Endodermal cell (in vitro differentiated cells): Measurements from ENCODE around the gene LDLRAD4. TPM values are rescaled to one million over a fixed set of nuclear protein-coding genes. Genes with fewer than 3 reads are reported as not detected.

Experiments
- DNase-seq: peaks from one replicate; pipeline ENCODE4 v3.0.0-alpha.2; 2017
- H3K27ac ChIP-seq: 2 replicates; pipeline ENCODE4 v1.5.1; 2013; ENCODE audit warnings: mild to moderate bottlenecking, low read depth, low read length, moderate library complexity
- H3K27me3 ChIP-seq: 2 replicates; pipeline ENCODE4 v1.6.1; 2013; ENCODE audit warnings: mild to moderate bottlenecking, low read length, moderate library complexity; ENCODE audit not compliant: insufficient read depth, control insufficient read depth, poor library complexity, severe bottlenecking
- H3K36me3 ChIP-seq: 2 replicates; pipeline ENCODE4 v1.7.0; 2013; ENCODE audit warnings: mild to moderate bottlenecking, low read length, moderate library complexity; ENCODE audit not compliant: control insufficient read depth, insufficient read depth
- H3K4me1 ChIP-seq: one replicate; pipeline ENCODE4 v1.7.0; 2013; ENCODE audit warnings: low read length; ENCODE audit not compliant: control insufficient read depth, insufficient read depth
- H3K4me3 ChIP-seq: 2 replicates; pipeline ENCODE4 v1.5.1; 2013; ENCODE audit warnings: mild to moderate bottlenecking, low read length, moderate library complexity
- H3K9ac ChIP-seq: 2 replicates; pipeline ENCODE4 v1.6.1; 2013; ENCODE audit warnings: mild to moderate bottlenecking, low read length, moderate library complexity; ENCODE audit not compliant: poor library complexity, severe bottlenecking; ENCODE audit errors: extremely low read depth
- H3K9me3 ChIP-seq: 2 replicates; pipeline ENCODE4 v1.6.1; 2013; ENCODE audit warnings: mild to moderate bottlenecking, low read length, moderate library complexity; ENCODE audit not compliant: control insufficient read depth
- H3K27ac Mint-ChIP-seq: 2 replicates; pipeline ENCODE4 v1.8.0; 2020; ENCODE audit warnings: mixed read lengths
- H3K27me3 Mint-ChIP-seq: 2 replicates; pipeline ENCODE4 v1.8.0; 2021; ENCODE audit warnings: mild to moderate bottlenecking, mixed read lengths; ENCODE audit not compliant: insufficient read depth
- H3K36me3 Mint-ChIP-seq: 2 replicates; pipeline ENCODE4 v1.8.0; 2020; ENCODE audit warnings: low read depth, mixed read lengths
- H3K4me1 Mint-ChIP-seq: 2 replicates; pipeline ENCODE4 v1.8.0; 2020; ENCODE audit warnings: mixed read lengths
- H3K4me3 Mint-ChIP-seq: 2 replicates; pipeline ENCODE4 v1.8.0; 2020; ENCODE audit warnings: mild to moderate bottlenecking, moderate library complexity, mixed read lengths
- H3K9me3 Mint-ChIP-seq: 2 replicates; pipeline ENCODE4 v1.8.0; 2020; ENCODE audit warnings: mild to moderate bottlenecking, mixed read lengths
- WGBS, 2 experiments: methylation state at CpG; one replicate each; pipeline versions ENCODE4 v1.1.5 to v1.1.7; 2013; ENCODE audit warnings: missing lambda C conversion rate in 2 of 2, mixed read lengths in 1 of 2; ENCODE audit not compliant: insufficient coverage in 1 of 2, insufficient read length in 1 of 2; 5-methylcytosine and 5-hydroxymethylcytosine counted together
- total RNA-seq, 2 donors: library from RNA; stranded (reverse); fragmentation: NEBNext Ultra II Directional in 1 of 2; extraction: Animal tissue kit (Norgen Biotek cat#: 25700) in 1 of 2; gene quantifications; 2 replicates in 1 of 2; 3 replicates in 1 of 2; pipeline ENCODE4 v1.2.1, GENCODE V29; 2021
- TF ChIP-seq, protein P1 (sequence below): fragments of 200-600 bp; sonication (generic); conservative IDR thresholded peaks from 2 replicates; pipeline ENCODE4 v1.5.0; 2021; ENCODE audit warnings: antibody characterized with exemption, mild to moderate bottlenecking

Gene LDLRAD4
- total RNA-seq, 2 donors from 2014 or later = 14.9 to 15.1 TPM

DNA sequence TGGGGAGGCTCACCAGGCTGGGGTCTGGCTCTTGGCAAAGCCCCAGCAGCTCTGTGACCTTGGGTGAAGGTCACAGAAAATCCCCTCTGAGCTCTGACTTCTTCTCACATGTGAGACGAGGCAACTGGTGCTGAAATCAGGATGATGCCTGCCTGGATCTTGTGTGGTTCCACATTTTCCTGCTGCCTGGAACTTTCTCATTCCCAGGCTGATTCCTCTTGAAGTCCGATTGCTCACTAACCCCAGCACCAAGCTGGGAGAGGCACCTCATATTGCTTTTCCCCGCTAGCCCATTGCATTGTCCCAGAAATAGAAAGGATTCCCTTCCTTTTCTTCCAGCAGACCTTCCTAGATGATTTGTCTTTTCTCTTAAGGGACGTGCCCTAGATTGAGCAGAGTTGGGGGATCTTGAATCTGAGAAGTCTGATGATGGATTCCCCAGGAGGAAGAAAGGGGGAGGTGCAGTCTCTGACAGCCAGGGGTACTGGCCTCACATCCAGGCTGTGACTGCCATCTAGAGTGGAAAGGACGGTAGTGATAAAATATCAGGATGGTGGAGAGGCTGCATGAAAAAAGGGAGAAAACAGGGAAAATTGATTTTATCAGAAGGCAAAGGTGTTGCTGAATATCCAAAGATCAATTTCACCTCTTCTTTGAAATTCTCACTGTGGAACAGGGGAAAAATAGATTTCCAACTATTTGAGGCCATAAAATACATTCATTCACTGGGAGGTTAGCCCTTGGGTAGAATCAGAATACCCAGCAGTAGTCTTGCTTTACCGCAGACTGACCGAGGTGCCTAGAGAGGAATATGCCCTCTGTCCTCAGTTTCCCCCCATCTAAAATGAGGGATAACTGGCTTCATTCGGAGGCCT is 411.5 kb downstream of the LDLRAD4 start:
- peaks cover 2% of the 10 kb centered on the region for H3K36me3 Mint-ChIP-seq
- TF ChIP-seq, protein P1, sequence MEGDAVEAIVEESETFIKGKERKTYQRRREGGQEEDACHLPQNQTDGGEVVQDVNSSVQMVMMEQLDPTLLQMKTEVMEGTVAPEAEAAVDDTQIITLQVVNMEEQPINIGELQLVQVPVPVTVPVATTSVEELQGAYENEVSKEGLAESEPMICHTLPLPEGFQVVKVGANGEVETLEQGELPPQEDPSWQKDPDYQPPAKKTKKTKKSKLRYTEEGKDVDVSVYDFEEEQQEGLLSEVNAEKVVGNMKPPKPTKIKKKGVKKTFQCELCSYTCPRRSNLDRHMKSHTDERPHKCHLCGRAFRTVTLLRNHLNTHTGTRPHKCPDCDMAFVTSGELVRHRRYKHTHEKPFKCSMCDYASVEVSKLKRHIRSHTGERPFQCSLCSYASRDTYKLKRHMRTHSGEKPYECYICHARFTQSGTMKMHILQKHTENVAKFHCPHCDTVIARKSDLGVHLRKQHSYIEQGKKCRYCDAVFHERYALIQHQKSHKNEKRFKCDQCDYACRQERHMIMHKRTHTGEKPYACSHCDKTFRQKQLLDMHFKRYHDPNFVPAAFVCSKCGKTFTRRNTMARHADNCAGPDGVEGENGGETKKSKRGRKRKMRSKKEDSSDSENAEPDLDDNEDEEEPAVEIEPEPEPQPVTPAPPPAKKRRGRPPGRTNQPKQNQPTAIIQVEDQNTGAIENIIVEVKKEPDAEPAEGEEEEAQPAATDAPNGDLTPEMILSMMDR = peak; percentile 92
- peaks cover 12% of the 10 kb centered on the region for H3K4me1 Mint-ChIP-seq
- no peak overlapping the region for H3K27ac Mint-ChIP-seq
- Histone ChIP-seq H3K4me1 (no peaks in the 10 kb centered on the region), H3K4me3 (no peak overlapping the region), H3K27me3 (no peaks in the 10 kb centered on the region), H3K9me3 (peaks cover 12% of the 10 kb centered on the region), H3K27ac (peak overlapping the region; percentile 75), H3K9ac (no peak overlapping the region), H3K36me3 (no peaks in the 10 kb centered on the region)
- peaks cover 18% of the 10 kb centered on the region for H3K9me3 Mint-ChIP-seq
- peak; percentile 86 for DNase-seq
- H3K4me3 Mint-ChIP-seq = no peak overlapping the region
- WGBS, 2 experiments = 41 to 58% methylated on average over 5 to 8 of the region's 8 CpGs
- H3K27me3 Mint-ChIP-seq = peaks cover 2% of the 10 kb centered on the region

DNA sequence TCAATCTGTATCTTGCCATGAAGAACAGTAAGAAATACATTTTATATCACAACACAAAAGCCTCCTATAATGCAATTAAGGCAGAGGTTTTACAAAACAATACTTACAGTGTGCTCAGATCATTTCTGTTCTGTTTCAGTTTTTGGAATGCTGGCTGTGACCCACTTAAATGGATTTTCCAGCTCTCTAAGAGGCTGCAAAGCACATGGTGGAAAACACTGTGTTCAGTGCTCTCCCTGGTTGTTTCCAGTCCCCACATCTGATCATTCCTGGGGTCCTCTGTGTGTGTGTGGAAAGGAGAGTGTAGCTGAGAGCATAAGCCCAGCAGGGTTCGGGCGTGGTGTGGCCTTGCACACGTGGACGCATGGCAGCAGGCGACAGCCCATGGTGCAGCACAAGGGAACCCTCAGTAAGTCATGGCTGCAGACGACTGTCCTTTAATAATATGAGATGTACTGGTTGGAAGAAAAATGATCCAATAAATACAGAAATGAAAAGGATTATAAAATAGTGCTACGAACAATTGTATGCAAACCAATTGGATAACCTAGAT is 412.2 kb downstream of the LDLRAD4 start:
- Mint-ChIP-seq H3K27me3 (peaks cover 4% of the 10 kb centered on the region), H3K27ac (no peak overlapping the region), H3K9me3 (peaks cover 18% of the 10 kb centered on the region), H3K4me1 (peaks cover 12% of the 10 kb centered on the region), H3K36me3 (peaks cover 2% of the 10 kb centered on the region), H3K4me3 (no peak overlapping the region)
- H3K27ac ChIP-seq = no peak overlapping the region
- no peaks in the 10 kb centered on the region for H3K4me1 ChIP-seq
- 92 to 96% methylated on average over 5 to 7 of the region's 7 CpGs for WGBS, 2 experiments
- TF ChIP-seq, protein P1 = no peak
- no peaks in the 10 kb centered on the region for H3K36me3 ChIP-seq
- H3K9me3 ChIP-seq = peaks cover 12% of the 10 kb centered on the region
- DNase-seq = no peak
- no peaks in the 10 kb centered on the region for H3K27me3 ChIP-seq
- no peak overlapping the region for H3K9ac ChIP-seq
- H3K4me3 ChIP-seq = no peak overlapping the region

DNA sequence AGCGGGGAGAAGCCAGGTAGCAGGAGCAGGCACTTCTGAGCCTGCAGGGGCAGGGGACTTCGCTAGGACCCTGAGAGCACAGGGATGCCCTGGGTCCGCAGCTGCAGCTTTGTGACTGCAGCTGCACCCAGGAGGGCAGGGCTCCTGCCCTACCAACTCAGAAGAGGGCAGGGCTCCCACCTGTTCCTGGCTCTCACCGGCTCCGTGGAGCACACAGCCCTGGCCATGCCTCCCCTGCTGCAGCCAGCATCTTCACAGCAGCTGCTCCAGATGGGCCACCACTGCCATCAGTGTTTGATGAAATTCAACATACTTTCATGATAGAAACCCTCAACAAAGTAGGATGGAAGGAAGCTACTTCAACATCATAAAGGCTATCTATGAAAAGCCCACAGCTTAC is 415.1 kb downstream of the LDLRAD4 start:
- peaks cover 12% of the 10 kb centered on the region for H3K9me3 ChIP-seq
- Mint-ChIP-seq H3K27me3 (peaks cover 21% of the 10 kb centered on the region), H3K4me1 (peaks cover 4% of the 10 kb centered on the region), H3K36me3 (peaks cover 2% of the 10 kb centered on the region), H3K27ac (no peak overlapping the region), H3K4me3 (no peak overlapping the region), H3K9me3 (peaks cover 18% of the 10 kb centered on the region)
- H3K27ac ChIP-seq = no peak overlapping the region
- no peaks in the 10 kb centered on the region for H3K4me1 ChIP-seq
- WGBS, 2 experiments = 94% methylated on average over 3 to 5 of the region's 5 CpGs
- peaks cover 4% of the 10 kb centered on the region for H3K27me3 ChIP-seq
- H3K36me3 ChIP-seq = no peaks in the 10 kb centered on the region
- no peak overlapping the region for H3K4me3 ChIP-seq
- no peak overlapping the region for H3K9ac ChIP-seq
- no peak for DNase-seq
- TF ChIP-seq, protein P1 = no peak
